NK-92 (cell line): ENCODE measurements around the gene BCL2.

Experiments used
- DNase-seq: peaks from one replicate; lab custom pipeline; 2025; ENCODE audit not compliant: unreplicated experiment; lab: John Stamatoyannopoulos, UW

BCL2 gene

DNA sequence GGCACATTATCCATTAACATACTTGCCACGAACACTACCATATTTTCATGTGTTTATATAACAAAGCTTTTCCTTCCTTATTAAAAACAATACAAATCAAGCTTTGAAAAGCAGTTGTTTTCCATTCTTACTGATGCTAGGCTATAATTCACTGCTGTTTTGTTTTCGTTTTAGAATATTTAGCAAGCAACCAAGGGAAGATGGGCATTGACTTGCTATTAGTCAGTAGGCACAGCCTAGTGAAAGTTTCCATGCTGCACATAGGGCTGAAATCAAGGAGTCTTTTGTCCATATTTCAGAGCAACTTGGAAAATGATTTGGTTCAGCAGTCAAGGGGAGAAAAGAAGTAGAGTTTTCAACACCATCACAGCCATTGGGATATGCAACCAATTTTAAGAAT is 31.3 kb downstream of the BCL2 start:
- DNase-seq: no peak

DNA sequence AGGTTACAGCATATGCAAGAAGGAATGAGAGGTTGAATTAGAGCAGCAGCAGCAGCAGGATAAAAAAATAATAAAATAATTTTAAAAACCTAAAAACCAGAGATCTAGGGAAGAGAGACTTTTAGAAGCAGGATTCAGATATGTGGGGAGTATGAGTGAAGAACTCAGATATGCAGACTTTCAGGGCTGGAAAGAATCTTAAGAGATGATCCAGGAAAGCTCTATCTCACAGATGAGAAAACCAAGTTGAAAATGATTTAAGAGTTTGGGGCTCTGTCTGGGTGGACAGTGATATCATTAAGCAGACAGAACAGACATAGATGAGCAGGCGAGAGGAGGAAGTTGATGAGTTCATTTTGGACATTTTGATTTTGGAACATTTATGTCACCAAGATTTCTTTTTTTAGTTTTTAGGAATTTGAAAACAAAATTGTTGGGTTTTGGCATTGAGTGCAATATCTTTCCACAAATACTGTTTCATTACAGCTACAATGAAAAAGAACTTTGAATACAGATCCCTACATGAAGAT is 31.8 kb downstream of the BCL2 start:
- no peak for DNase-seq

DNA sequence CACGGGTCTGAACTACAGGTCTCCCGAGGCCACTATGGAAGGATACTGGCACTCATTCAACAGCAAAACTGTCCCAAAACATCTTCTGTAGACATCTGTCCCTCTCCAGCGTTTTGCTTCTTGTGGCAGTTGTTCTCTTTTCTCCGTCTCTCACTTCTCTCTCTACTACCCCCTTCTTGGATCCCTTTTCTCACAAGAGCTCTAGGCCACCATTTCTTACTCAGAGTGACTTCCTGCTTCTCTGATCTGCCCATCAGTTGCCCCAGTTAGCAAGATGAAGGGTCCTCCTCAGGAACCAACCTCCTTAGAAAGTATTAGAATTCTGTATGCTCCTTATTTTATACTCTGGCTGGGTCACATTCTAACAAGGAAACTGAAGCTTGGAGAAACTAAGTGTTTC is 32.6 kb downstream of the BCL2 start:
- DNase-seq: no peak

DNA sequence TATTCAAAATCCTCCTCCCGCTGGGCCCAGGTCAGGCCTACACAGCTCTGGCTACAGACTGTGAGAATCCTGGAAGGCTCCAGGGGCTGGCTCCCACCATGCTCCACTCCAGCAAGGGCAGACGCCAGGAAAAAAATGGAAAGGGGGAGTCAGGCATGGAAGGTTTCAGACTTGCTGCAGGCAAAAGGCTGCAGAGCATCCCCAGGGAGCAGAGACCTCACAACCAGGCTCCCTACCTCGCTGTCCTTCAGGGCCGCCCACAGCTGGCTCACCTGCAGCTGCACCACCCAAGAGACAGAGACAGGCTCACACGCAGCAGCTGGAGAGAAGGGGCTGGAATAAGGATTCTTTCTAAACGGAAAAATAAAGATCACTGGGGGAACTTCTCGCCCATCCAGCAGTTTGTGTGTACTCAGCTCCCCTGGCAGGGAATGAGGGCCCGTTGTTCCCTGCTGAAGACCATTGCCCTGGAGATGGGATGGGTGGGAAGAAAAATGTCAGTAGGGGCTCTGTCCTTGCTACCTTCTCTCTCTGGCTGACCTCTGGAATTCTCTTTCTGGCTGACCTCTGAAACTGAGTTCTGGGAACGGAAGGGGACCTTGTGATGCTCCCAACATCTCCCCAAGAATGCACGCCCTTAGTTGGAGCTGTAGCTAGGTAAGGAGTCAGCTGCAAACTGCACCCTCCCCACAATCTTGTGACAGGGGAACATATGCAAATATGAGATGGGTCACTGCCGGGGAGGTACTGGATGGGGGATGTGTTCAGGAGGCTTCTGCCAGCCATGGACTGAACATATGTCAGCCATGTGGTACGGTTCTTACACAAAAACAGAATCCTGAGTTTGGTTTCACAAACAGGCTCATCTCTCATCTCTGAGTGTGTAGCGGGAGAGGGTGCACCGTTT is 34.5 kb downstream of the BCL2 start:
- DNase-seq: no peak

DNA sequence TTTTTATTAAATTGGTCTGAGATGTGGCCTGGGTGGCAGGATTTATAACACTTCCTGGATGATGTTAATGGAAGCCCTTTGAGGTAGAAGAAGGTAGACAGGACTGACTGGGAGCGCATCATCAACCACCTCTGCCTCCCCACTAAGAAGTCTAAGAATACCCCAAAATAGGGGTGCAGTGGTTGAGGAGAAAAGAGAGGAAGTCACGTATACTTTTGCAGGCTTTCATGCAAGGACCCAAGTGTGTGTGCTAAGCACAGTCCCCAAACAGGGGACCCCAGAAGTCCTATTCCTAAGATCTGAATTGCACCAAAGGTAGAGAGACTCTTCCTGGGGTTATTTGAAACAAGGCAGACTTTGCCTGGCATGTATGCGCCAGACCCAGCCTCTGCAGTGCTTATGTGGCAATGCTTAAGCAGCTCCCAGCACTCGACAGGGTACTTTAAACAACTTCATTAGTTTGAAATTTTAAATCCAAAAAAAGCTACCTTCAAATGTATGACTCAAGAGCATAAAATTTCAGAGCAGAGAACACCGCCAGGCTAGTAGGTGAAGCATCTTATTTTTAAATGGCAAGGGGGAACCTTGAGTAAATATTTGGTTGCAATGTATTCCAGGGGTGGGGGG is 35.3 kb downstream of the BCL2 start:
- no peak for DNase-seq

DNA sequence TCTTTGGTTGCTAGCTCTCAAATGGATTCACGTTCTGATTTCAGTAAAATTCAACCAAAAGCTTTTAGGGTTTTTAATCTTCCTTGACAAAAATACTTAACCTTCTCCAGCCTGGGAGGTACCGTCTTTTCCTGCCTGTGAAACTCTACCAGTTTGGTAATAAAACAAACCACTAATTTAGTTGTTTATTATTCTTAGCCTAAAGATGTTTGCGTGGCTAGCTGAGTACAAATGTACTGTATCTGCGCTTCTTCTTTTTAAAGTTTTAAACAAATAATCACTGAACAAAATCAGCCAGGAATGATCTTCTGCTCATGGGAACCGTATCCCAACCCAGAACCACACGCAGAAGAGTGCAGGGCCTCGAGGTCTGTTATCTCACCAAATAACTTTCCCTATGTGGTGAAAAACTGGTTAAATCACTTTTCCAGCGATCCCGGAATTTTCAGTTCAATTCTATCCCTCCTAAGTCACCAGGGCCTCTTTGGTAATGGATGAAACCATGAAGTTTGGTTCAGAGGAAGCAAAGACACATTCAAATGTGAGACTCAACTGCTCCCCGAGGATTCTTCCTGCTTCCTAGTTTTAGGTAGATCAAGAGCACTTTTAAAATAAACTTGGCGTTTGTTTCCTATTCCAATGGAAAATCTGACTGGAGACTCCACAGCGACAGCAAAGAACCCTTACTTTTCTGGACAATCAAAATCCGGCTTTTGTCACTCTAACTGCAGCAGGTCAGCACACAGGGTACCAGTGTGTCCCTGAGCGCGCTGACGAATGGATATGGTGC is 36.1 kb downstream of the BCL2 start:
- DNase-seq: no peak

DNA sequence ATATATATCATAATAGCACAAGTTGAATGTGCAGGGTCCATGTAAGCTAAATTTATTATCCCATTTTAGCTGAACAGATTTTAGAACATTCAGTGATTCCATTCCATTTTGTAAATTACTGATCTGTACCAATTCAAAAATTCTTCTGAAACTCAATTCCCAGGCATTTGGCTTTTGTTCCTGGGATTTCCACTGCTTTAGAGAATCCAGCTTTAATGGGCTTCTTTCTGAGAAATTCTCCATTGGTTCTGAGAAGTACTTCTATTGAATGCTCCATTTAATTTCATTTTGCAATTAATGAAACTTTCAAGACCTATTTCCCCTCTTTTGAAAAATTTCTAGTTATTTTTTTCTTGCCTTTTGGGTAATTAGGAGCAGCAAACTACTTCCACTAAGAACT is 36.8 kb downstream of the BCL2 start:
- no peak for DNase-seq

DNA sequence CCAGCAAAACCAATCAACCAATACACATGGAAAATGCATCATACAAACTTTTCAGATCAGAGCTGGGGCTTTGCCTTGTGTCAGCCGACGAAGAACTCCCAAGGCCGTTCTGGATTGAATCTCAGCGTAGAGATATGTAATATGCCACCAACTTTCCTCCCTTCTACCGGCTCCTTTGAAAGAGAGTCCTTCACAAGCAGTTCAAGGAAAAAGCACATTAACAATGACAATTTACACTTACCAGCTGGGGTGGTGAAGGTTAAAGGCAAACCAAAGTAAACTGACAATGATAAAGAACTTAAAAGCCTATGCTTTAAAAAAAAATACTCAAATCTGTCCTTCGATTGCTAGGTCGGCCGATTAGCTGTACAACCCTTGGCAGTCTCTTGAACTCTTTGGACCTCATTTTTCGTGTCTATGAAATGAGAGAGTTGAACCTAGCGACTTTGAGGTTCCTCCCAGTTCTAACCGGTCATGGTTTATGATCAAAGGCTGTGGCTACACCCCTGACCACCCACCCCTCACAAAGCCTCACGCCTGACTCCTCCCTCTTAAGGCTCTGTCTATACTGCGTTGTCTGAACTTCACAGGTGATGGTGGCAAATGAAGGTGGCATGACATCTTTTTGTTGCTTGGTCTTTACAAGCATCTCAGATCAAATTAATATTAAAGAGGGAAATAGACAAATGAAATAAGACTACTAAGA is 46.2 kb downstream of the BCL2 start:
- no peak for DNase-seq

DNA sequence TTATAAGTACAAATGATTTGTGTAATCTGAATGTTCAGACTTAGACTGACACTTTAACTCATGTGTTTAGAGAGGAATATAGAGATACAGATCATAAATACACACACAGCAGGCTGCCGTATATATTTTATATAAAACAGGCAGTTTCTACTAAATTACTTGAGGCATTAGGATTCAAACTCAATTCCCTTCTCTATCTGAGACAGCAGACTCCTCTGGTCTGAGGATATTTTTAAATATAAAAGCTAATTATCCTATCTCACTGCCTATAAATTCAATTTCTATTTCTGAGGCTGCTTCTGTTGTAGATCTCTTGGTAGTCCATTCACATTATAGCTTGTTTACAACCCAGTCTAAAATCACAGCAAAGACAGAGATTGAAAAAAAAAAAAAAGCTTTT is 46.9 kb downstream of the BCL2 start:
- no peak for DNase-seq

DNA sequence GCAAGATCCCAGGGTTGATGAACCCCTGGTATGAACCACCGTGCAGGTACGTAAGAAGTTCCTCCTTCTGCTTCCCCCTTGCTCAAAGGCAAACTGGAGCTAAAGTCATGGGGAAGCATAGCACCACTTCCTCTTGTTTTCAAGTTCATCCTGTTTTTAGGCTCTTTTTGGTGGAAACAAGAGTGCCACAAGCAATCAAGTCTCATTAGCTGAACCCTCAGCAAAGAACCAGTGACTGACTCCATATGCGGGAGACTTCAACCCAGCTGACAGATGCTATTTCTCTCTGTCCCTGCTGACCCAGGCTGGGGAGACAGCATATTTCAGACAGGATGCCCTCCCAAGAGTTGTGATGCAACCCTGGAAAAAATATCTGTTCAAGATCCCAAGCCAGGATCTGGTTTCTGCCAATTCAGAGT is 47.7 kb downstream of the BCL2 start:
- no peak for DNase-seq

DNA sequence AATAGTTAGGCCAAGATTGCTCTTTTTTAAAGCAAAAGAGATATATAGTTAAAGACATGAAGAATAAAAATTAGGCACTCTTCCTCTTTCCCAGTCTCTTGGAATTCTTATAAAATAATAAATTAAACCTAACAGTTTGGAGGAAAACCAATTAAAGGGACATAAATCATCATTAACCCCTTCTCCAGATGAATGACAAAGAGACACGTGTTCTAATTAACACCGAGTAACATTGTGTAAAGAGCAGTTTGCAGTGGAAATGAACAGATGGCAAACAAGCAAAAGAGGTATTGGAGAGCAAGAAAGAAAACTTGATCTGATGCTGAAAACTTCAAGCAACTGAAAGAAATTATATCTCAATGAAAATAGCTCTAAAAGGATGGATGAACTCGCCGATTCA is 48.4 kb downstream of the BCL2 start:
- no peak for DNase-seq

DNA sequence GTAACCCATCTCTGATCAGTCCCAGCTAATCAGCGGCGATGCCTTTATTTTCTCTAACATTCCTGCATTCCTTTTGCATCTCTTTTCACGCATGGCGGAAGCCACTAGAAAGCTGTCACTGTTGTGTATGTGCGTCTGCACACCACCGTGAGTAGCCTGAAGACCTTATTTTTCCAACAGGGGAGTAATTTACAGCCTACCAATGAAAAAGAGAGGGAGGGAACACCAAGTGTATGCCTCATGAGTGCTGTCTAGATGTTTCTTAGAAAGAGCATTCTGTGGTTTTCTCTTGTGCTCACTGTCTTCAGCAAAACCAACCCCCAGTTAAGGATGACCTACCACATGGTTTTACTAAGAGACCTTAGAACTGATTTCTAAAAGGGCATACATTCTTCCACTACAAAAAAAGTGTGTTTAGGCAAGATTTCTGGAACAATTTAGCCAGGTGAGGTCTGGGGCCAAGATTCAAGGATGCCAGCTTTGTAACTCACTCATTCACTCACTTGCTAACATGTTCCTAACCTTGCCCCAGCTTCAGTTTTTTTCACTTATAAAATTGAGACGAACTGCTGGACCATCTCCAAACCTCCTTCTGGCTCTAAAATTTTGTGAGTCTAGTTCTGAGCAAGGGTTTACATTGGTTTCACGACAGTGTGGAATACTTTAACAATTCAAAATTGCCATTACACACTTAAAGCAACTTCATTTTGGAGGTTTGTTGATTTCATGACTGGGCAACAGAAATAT is 51.4 kb downstream of the BCL2 start:
- DNase-seq: no peak

DNA sequence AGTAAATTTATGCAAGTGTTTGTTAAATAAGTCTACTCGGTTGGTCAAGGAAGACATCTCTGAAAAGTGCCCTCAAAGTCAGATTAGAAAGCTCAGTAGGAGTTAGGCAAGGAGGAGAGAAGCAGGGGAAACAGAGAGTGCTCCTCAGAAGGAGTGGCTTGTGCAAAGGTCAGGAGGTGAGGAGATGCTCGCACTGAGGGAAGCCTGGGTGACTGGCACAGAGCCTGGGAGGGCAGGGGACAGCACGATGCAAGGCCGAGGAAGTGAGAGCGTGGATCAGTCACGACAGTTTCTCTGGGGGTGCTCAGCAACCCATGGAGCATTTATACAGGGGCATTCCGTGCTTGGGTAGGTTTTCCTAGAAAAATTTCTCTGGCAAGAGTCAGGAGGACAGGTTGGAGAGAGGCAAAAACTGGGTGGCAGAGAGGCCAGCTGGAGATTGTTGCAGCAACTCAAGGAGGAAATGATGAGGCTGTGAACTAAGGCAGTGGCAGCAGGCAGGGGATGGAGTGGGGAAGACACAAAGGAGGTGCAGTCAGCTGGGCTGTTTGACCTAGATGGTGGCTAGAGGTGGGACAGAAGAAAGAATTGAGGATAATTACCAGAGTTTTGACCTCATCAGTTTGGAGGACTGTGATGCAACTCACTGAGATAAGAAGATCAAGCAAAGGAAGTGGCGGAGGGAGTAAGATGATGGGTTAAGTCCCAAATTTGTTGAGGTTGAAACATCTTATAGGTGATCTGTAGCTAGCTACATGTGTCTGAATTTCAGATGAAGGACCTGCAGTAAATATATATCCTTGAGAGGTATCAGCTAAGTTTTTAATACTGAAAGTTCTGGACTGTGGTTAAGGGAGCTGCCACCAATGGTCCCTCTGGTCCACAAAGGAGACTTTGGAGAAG is 52.4 kb downstream of the BCL2 start:
- DNase-seq: no peak

DNA sequence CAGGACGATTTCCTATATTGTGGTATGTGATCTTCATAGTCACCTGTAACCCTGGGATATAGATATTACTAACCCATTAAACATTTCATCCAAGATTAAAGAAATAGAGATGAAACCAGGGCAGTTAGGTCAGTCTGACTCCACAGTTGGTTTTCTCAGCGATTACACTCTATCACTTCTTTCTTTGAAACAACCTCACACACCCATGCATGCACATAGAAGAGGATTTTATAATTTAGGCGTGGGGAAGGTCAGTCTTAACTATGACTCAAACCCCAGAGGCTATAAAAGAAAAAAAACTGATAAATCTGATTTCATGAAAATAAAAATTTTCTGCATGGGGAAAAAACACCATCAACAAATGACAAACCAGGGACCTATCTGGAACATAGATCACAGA is 54.2 kb downstream of the BCL2 start:
- DNase-seq: no peak

DNA sequence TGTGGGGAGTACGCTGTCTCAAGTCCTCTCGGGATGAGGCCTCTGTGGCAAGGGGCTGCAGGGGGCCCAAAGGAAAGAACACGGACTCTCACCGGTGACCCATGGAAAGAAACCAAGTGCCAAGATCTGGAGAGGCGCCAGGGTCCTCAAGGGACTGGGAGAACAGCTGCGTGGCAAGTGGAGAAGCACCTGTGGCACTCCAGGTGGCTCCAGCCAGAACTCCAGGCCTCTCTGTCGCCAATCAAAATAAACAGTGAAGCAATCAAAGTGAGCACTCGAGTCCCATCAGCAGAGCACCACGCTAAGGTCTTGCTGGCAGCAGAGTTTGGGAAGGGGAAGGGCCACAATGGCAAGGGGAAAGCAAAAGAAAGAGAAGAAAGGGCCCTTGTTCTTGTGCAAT is 54.7 kb downstream of the BCL2 start:
- DNase-seq: no peak

DNA sequence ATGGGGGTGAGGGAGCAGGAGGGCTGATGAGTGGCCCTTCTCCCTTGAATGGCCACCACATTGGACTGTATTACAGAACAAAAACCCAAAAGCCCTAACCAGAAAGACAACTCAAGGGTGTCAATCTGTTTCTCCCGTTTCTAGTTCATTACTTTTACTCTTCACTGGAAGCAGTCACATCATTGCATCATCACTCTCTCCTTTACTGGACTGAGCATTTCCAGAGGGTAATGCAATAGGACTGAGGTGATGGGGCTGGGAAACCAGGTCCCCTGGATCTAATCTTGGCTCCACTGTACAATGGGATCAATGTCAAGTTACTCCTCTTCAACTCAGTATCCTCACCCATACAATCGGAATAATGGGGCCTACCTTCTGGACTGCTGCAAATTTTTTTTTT is 56.1 kb downstream of the BCL2 start:
- no peak for DNase-seq

DNA sequence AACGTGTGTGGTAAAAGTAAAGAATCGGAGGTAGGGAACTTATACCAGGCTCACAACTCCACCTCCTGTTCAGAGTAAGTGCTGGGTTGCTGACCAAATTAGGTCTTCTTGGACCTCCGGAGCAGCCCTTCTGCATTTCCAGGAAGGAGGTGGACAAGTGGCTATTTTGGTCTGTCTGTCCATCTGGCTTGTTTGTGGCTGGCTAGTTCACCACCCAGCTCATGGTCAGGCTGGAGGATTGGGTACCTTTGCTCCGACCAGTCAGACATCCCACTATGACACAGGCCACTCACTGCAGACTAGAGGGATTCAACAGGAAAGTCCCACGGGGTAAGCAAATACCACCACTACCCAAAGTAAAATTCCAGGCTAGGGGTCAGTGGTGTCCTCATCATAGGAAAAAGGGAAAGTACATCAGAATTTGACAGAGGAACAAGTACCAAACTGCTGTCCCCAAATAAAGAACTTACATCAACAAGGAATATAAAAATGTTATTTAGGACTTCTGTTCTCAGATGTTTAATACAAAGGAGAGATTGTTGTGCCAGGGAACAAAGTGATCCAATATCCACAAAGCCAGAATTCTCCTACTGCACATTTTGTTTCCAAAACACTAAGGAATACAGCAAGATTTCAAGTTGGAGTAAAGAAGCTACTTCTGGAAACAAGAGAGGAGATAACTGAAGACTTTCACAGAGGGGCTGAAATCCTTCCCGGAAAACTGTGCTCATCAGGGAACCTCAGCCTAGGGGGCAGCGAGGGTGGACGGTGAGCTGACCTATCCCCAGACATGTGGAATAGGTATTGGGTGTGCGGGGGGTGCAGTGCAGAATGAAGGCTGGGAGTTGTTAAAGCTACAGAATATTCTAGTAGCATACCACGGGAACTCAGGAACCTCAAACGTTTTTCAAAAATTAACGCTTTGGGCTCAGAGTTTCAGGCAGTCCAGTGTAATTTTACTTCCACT is 56.9 kb downstream of the BCL2 start:
- DNase-seq: no peak

DNA sequence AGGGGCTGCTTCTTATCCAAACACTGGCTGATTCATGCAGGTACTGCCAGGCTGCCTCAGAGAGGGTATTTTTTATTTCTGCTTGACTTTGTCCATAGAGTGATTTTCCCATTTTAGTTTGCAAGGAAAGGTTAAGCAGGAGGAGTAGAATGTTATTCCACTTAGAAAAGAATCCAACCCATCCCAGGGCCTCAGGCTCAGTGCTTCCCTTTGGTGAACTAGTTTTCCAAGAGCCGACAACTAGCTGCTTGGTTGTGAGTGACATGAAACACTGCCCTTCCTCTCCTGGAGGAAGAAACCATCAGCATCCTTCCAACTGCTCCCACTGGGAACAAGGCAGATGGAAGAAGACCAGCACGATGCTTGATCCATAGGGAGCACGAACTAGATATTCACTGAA is 58.5 kb downstream of the BCL2 start:
- DNase-seq: no peak
